Neural crest cell (in vitro differentiated cells): ENCODE measurements around the gene FOXP1. TPM values are rescaled to one million over a fixed set of nuclear protein-coding genes. Genes with fewer than 3 reads are reported as not detected.

Experiments used
- DNase-seq: peaks from one replicate; pipeline ENCODE4 v3.0.0; 2021; ENCODE audit warnings: low read depth, mixed read lengths, low spot score
- H3K27ac Mint-ChIP-seq: one replicate; pipeline ENCODE4 v1.8.0; 2021; ENCODE audit warnings: mild to moderate bottlenecking, mixed read lengths; ENCODE audit not compliant: unreplicated experiment
- H3K27me3 Mint-ChIP-seq: 2 replicates; pipeline ENCODE4 v1.8.0; 2021; ENCODE audit warnings: low read depth, mild to moderate bottlenecking, mixed read lengths
- H3K36me3 Mint-ChIP-seq: 2 replicates; pipeline ENCODE4 v1.8.0; 2021; ENCODE audit warnings: low read depth, mild to moderate bottlenecking, mixed read lengths
- H3K4me1 Mint-ChIP-seq: 2 replicates; pipeline ENCODE4 v1.8.0; 2021; ENCODE audit warnings: mixed read lengths
- H3K4me3 Mint-ChIP-seq: one replicate; pipeline ENCODE4 v1.8.0; 2021; ENCODE audit warnings: mild to moderate bottlenecking, mixed read lengths
- H3K9me3 Mint-ChIP-seq: 2 replicates; pipeline ENCODE4 v1.8.0; 2021; ENCODE audit warnings: mixed read lengths
- total RNA-seq: library from RNA; stranded (reverse); gene quantifications from 2 replicates; pipeline ENCODE4 v1.2.1, GENCODE V29; 2021
- TF ChIP-seq, protein P1 (sequence below): fragments of 200-600 bp; sonication (generic); conservative IDR thresholded peaks from 2 replicates; pipeline ENCODE4 v1.5.0; 2021; ENCODE audit warnings: antibody characterized with exemption, mild to moderate bottlenecking

Gene FOXP1
- total RNA-seq, 1 donor from 2014 or later = 22.8 TPM

DNA sequence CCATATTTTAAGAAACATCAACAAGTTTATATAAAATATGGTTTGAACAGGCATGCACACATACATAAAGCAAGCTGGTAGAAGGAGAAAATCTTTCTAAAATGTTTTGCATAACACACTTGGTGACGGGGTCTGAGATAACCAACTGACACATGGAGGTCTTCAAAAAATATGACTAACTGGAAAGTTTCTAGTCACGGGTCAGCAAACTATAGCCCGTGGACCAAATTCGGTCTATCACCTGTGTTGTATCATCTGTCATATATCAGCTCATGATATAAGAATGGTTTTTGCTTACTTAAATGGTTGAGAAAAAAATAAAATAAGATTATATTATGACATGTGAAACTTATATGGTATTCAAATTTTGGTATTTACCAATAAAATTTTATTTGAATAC, 465.1 kb downstream of the FOXP1 start:
- Mint-ChIP-seq H3K4me3 (no peak overlapping the region), H3K9me3 (no peaks in the 10 kb centered on the region), H3K36me3 (no peaks in the 10 kb centered on the region), H3K27ac (no peak overlapping the region), H3K27me3 (no peaks in the 10 kb centered on the region), H3K4me1 (peaks cover 12% of the 10 kb centered on the region)
- DNase-seq = no peak
- TF ChIP-seq, protein P1, sequence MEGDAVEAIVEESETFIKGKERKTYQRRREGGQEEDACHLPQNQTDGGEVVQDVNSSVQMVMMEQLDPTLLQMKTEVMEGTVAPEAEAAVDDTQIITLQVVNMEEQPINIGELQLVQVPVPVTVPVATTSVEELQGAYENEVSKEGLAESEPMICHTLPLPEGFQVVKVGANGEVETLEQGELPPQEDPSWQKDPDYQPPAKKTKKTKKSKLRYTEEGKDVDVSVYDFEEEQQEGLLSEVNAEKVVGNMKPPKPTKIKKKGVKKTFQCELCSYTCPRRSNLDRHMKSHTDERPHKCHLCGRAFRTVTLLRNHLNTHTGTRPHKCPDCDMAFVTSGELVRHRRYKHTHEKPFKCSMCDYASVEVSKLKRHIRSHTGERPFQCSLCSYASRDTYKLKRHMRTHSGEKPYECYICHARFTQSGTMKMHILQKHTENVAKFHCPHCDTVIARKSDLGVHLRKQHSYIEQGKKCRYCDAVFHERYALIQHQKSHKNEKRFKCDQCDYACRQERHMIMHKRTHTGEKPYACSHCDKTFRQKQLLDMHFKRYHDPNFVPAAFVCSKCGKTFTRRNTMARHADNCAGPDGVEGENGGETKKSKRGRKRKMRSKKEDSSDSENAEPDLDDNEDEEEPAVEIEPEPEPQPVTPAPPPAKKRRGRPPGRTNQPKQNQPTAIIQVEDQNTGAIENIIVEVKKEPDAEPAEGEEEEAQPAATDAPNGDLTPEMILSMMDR = no peak

DNA sequence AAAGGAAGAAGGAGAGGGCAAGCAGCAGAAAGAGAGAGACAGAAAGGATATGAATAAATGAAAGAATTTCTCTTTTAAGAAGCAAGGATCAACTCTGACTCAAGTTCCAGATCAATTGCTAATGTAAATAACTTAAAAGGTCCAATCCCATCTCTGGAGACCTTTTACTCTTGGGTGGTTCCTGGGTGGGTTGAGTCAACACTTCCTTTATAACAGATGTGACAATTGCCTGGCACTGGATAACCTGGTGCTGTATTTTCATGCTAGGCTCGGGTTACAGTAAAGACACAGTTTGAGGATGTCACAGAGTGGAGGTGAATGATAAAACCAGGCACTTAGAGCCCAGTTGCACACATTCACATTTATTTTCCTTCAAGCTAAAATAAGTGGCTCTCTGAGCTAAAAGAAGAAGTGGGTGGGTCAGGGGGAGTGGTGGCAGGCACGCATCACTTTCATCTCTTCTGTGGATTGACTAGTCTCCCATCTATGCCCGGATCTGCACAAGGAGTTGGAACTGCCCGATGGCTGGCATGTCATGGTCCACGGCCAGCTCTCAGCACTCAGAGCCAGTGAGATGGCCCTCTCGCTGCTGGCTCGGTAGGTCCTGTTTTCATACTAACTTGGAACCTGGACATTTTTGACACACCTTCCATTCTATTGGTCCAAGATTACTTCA, 465.8 kb downstream of the FOXP1 start:
- Mint-ChIP-seq H3K9me3 (no peaks in the 10 kb centered on the region), H3K27me3 (no peaks in the 10 kb centered on the region), H3K4me3 (no peak overlapping the region), H3K4me1 (peaks cover 8% of the 10 kb centered on the region), H3K36me3 (peaks cover 2% of the 10 kb centered on the region), H3K27ac (no peak overlapping the region)
- no peak for DNase-seq
- TF ChIP-seq, protein P1 = no peak

DNA sequence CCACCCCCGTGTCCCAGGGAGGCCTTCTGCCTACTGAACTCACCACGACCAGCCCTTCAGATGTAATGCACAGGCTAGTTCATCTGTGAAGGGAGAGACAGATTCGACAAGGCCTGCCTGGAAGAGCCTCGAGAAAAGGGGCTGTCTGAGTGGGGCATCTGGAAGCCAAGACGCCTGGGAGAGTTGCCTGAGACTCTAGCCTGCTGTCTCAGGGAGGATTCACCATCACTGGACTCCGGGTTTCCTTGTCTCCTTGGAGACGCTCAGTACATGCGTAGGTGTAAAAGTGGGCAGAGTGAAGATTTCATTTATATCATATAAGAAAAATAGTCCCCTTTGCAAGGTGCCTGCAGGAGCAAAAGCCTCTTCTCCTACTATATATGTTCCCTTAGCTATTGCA, 468.9 kb downstream of the FOXP1 start:
- Mint-ChIP-seq H3K27me3 (no peaks in the 10 kb centered on the region), H3K9me3 (no peaks in the 10 kb centered on the region), H3K27ac (no peak overlapping the region), H3K36me3 (peaks cover 5% of the 10 kb centered on the region), H3K4me3 (no peak overlapping the region), H3K4me1 (peaks cover 24% of the 10 kb centered on the region)
- no peak for DNase-seq
- TF ChIP-seq, protein P1 = no peak

DNA sequence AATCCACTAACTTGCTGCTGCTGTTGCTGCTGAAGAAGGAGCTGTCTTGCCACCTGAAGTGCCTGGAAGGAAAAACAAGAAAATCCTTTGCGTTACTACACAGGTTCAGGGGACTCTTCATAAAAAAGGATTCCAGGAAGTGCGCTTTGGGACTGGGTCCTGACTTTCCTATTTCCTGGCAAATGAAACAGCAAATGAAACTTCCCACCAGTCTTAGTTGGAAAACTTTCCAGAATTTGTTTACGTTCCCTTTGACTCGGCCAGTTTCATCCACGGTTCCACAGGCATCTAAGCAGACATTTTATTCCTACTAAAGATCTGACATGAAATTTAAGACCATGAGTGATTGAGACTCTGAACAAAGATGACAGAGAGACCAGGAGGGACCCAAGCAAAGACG, 471.0 kb downstream of the FOXP1 start:
- H3K4me3 Mint-ChIP-seq = no peak overlapping the region
- no peaks in the 10 kb centered on the region for H3K9me3 Mint-ChIP-seq
- H3K4me1 Mint-ChIP-seq = peaks cover 34% of the 10 kb centered on the region
- DNase-seq = no peak
- TF ChIP-seq, protein P1 = no peak
- peaks cover 5% of the 10 kb centered on the region for H3K36me3 Mint-ChIP-seq
- H3K27me3 Mint-ChIP-seq = no peaks in the 10 kb centered on the region
- no peak overlapping the region for H3K27ac Mint-ChIP-seq

DNA sequence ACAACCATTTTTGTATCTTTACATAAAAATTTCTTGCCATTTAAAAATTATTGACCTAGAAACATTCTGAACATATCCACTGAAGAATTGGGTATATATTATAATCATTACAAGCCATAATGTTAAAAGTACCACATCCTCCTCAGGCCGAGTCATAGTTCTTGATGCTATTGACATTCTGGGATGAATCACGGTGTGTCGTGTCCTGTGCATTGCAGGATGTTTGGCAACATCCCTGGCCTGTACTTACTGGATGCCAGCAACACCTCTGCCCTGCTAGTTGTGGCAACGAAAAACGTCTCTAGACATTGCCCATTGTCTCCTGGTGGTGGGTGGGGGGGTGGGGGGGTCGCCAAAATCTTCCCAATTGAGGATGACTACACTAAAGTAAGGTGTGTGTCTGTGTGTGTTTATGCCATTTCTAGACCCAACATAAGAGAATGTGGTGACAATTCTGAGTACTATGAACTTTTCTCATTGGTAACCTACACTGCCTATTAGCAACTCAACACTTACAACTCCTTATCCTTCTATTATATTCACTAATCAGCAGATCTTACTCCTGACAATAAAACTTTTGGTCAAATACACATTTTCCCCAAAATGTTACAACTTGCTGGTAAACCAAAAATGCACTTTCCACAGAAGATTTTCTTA, 471.6 kb downstream of the FOXP1 start:
- no peak for DNase-seq
- H3K4me3 Mint-ChIP-seq = no peak overlapping the region
- no peaks in the 10 kb centered on the region for H3K9me3 Mint-ChIP-seq
- peaks cover 34% of the 10 kb centered on the region for H3K4me1 Mint-ChIP-seq
- no peaks in the 10 kb centered on the region for H3K27me3 Mint-ChIP-seq
- peaks cover 5% of the 10 kb centered on the region for H3K36me3 Mint-ChIP-seq
- H3K27ac Mint-ChIP-seq = no peak overlapping the region
- TF ChIP-seq, protein P1 = no peak
